GM19240 (cell line): ENCODE measurements around the gene SLC10A6.

Experiments used
- DNase-seq: peaks from one replicate; pipeline ENCODE4 v3.0.0; 2011; ENCODE audit warnings: low spot score; ENCODE audit not compliant: insufficient read length

SLC10A6 gene

GRCh38 chr4:86848136-86848535 is 1.0 kb downstream of the SLC10A6 start:
- DNase-seq = no peak

DNA sequence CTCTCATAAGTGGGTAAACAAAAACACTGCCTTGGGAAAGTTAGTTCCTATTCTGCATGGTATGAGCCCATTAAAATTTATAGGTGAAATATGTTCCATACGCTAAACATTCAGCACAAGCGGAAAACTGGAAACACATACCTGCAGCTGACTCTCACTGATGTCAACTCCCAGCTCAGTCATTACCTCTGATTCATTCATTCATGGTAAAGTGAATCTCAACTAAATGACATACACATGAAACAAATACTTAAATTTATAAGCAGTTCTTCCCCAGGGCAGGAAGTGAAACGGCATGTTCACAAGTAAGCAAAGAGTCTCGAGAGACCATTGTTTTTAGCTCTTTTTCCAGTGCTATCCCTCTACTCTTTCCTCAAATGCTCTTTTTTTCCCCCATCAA is 1.6 kb downstream of the SLC10A6 start:
- DNase-seq = no peak

DNA sequence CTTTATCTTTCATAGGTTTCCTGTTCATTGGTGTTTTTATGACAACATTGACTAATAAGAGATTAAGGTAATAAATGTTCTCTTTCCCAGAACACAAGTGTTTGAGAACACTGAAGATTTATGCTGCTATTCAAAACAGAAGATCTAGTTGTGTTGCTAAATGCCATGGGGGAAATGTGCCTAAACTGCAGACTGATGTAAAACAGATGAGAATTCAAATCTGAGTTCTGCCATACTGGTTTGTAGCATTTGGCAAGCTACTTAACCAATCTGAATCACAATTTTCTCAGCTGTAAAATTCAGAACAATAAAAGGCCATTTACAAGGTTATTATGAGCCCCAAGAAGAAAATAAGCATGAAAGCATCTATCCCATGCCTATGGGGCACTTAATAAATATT is 2.3 kb downstream of the SLC10A6 start:
- DNase-seq = no peak

DNA sequence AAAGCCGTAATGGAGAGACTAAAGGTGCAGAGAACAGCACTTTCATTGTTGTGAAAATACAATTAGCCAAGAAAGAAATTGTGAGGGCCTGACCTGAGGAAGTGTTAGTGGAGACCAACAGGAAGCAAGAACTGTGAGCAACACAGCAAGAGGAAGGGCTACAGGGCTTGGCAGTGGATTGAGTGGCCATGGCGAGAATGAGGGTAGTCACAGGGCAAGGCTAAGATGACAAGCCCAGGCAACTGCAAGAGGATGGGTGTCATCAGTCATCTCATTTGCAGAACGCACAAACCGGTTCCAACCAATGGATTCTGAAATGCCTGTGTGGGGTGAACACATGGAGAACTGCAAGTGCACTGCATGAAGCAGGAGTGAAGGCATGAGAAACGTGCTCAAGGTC is 3.6 kb downstream of the SLC10A6 start:
- DNase-seq = no peak

- DNase-seq = no peak
Observed at GRCh38 chr4:86841309-86841708, 7.9 kb downstream of the SLC10A6 start.

GRCh38 chr4:86840858-86841257 is 8.3 kb downstream of the SLC10A6 start:
- no peak for DNase-seq

DNA sequence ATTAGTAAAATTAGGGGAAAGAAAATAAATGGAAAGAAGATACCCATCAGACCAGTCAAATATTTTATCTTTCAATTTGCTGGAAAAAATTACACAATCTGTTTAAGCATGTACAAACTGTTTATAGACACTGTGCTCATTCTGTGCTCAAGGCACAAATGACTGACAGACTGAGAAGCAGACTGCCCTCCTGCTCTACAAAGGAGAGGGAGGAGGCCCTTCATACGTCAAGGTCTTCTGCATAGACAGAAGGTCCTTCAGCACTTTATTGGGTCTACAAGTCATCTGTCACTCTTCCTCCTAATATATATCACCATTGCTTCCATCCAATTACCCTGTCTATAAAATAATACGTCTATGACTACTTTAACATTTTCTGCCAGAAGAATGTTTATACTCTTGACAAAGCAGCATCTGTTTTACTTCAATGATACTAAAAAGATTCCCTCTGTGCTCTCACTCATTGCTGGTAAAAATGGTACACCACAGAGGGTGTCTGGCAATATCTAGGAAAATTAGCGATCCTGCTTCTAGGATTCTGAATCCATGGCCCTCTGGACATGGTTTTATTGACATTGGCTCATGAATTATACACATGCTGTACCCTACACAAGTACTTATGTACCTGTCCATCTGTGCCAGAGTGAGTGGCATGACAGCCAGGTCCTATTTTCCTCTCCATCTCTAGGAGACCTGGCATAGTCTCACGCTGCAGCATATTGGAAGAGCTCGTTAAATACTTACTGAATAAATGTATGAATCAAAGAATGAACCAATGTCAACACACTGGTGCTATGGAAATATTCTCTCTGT is 11.3 kb downstream of the SLC10A6 start:
- DNase-seq = no peak

- DNase-seq = no peak
Observed at GRCh38 chr4:86835677-86836076, 13.5 kb downstream of the SLC10A6 start.

DNA sequence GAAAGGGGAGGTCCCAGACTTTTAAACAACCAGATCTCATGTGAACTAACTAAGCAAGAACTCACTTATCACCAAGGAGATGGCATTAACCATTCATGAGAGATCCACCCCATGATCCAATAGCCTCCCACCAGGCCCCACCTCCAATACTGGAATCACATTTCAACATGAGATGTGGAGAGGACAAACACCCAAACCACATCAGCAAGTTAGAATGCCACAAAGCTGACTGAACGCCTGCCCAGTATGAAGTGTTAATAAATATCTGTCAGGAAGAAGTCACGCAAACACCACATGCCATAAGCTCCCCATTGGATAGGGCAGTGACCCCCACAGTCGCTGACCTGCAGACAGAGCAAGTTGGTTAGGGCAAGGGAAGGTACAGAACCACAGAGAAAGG is 14.3 kb downstream of the SLC10A6 start:
- DNase-seq = no peak

DNA sequence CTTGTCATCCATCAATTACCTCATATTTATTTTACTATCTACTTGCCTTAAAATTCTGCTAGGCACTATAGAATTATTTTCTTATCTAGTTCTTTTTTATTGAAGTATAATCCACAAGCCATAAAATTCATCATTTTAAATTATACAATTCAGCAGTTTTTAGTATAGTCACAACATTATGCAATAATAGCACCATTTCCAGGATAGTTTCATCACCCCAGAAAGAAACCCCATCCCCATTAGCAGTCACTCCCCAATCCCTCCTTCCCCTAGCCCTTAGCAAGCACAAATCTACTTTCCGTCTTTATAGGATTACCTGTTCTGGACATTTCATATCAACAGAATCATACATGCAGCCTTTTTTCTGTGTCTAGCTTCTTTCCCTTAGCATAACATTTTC is 15.6 kb downstream of the SLC10A6 start:
- no peak for DNase-seq

DNA sequence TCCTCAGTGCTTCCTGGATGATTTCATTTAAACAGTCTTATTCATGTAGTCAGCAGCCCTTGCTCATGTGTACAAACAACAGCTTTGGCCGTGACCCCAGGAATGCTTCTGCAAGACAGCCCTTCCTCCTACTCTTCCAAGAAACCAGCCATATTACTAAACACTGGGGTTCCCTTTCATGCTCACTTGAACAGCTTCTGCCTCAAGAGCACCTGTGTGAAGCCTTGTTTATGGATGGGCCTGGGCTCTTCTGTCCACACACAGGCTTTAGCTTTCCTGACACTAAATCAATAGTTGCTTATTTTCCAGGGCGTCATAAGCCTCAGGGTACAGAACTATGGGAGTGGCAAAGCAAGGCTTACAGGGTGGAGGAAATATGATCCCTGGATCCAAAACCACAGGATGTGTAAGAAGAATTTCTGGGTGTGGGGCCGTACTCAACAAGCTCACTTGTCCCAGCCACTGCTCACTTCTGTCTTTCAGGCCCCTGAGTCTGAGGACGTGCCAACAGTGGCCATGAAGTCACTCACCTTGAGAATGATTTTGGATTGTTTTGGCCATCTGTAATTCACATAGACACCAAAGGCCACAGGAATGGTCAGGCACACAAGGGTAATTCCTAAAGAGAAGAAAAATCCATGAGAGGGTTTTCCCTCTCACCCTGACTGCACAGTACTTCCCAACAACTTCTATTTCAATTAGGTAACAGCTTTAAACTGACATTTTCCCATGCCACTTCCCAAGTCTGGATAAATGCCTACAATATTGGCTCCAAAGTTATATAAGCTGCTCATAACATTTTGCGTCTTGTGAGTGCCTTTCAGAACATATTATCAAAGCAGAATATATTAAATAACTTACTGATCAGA is 17.7 kb downstream of the SLC10A6 start:
- no peak for DNase-seq

GRCh38 chr4:86825511-86825910 is 23.7 kb downstream of the SLC10A6 start:
- DNase-seq = no peak

DNA sequence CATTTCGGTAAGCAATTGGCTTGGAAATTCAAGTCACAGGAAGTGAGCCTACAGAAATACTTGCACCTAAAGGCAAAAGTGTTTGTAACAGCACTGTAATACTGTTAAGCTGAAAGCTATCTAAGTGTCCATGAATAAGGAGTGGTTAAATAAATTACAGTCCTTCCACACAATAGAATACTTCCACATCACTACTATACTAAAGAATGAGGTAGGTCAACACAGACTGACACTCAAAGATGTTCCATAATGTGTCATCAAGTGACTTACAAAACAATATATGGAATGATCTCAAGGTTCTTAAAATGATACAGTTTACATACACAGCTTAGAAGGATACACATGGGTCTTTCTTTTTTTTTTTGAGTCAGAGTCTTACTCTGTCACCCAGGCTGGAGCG is 27.0 kb downstream of the SLC10A6 start:
- no peak for DNase-seq

GRCh38 chr4:86821151-86821550 is 28.0 kb downstream of the SLC10A6 start:
- DNase-seq = no peak

- no peak for DNase-seq
Observed at GRCh38 chr4:86819561-86819960, 29.6 kb downstream of the SLC10A6 start.

DNA sequence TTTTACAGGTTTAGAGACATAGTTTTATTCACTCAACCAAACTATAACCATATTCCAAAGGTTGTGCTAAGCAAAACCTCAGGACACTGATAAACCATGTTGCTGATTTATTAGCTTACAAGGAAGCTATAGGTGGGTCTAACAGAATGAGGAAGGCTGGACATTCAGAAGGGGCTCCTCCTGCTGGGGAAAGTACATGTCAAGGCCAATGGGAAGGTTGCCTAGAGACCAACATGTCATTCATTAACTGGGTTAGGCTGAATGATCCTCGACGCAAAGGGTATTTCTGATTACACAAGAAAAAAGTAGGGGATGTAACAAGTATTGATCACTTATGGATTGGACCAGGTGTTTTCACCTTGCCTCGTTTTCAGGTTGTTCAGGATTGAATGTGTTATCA is 30.3 kb downstream of the SLC10A6 start:
- no peak for DNase-seq

DNA sequence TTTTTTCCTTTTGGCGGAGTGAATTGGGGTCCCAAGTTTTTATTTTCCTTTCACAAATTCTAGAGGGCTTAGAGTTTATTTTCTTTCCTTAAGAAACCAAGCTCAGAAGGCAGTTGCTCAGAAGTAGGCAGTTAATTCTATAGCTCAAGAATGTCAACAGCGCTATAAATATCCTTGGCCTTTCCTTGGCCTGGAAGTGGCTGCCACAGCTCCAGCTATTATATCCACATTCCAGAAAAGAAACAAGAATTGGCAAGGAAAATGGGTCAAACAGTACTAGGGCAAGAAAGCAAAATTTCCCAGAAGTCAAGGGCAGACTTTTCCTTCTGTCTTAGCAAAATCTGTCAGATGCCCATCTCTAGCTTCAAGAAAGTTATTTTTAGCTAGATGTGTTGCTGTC is 31.0 kb downstream of the SLC10A6 start:
- DNase-seq = no peak

DNA sequence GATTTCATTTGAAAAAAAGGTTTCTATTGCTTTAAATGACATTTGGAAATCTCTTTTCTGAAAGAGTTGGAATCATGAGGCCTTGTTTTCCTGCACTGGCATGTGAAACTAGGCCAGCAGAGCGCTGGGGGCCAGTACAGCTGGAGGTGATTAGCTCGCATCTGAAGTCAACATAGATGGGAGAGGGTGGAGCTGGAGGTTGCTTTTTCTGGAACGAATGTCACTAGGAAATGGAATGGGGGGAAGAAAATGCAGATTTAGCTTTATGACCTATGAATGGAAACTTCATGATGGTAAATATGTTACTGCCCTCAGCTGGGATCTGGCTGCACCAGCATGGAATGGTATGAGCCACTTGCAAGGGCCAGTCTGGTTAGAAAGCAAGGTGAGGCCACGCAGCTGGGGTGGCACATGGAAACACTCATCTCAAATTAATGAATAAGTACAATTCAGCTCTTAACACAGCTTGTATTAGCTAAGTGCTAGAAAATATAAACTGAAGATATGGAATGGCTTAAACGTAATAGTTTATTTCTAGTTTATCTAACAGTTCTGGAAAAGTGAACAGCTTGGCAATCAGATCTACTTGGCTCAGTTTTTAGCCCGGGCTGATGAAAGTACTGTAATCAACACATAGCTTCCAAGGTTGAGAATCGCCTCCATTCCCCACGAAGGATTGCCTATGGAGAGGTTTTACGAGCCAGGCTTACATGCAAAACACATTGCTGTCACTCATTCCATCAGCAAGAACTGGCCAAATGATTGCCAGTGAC is 32.5 kb downstream of the SLC10A6 start:
- no peak for DNase-seq

DNA sequence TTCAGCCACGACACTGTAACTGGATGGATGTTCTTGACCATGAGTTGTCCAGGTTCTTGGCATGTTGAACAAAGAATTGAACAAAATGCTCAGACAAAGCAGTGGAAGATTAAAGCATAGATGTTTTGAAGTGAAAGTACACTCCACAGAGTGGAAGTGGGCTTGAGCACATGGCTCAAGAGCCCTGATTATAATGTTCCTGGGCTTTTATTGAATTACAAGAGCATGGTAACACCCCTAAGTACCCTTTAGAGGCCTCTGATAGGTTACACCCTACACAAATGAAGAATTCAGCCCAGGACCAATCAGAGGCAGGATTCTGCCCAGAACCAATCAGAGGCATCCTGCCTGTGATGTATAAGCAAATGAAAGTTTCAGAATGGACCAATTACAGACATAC is 33.5 kb downstream of the SLC10A6 start:
- DNase-seq = no peak

DNA sequence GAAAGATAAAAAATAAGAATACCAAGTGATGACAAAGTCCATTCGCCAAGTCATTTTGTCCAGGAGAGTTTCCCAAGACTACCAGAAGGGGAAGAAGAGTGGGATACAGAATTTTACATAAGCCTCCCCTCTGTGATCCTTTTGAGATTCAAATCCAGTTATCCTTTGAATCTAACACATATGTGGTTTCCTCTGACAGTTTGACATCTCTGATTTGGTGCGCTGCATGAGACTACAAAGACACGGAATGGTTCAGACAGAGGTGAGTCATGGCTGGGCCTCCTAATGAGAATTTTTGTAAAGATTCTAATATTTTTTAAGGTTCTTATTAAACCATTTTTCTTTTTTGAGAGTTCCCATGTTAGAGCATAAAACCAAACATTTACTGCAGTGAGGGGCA is 38.3 kb downstream of the SLC10A6 start:
- no peak for DNase-seq

DNA sequence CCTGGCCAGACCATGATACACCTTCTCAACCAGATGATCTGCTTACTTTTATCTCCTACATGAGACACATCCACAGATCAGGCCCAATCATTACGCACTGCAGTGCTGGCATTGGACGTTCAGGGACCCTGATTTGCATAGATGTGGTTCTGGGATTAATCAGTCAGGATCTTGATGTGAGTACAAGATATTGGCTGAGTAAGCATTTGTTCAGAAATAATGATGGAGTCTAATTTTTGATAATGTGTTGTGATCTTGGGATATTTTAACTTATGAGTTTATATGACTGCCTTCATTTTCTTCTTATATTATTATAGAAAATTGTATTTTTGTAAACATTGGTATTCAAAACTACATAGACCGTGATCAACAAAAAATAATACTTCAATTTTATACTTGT is 39.4 kb downstream of the SLC10A6 start:
- DNase-seq = no peak

- no peak for DNase-seq
Observed at GRCh38 chr4:86791126-86791525, 58.1 kb downstream of the SLC10A6 start.
